GM12878 (cell line): ENCODE data around the gene ERG.

Source experiments
- BACH1 ChIP-seq: fragments of 450-650 bp; IDR thresholded peaks from 2 replicates; pipeline ENCODE4 v1.6.1; 2017; ENCODE audit warnings: mild to moderate bottlenecking, borderline replicate concordance
- BCLAF1 ChIP-seq: fragments of 450-650 bp; IDR thresholded peaks from 2 replicates; pipeline ENCODE4 v1.6.1; 2017; ENCODE audit warnings: antibody characterized with exemption, mild to moderate bottlenecking, moderate library complexity
- CTCF ChIP-seq, 3 experiments: IDR thresholded peaks in 2 of 3; conservative IDR thresholded peaks in 1 of 3; 2 replicates each; pipeline ENCODE4 v1.5.1; 2011; ENCODE audit warnings: low read depth in 3 of 3, low read length in 3 of 3, mild to moderate bottlenecking in 3 of 3, control low read depth in 2 of 3, moderate library complexity in 2 of 3, inconsistent platforms in 1 of 3, mixed read lengths in 1 of 3; ENCODE audit not compliant: control insufficient read depth in 2 of 3, insufficient read depth in 1 of 3; ENCODE audit errors: extremely low read depth in 1 of 3
- POLR2A ChIP-seq: IDR thresholded peaks from 2 replicates; pipeline ENCODE4 v1.6.1; 2011; ENCODE audit warnings: low read depth, mild to moderate bottlenecking, low read length
- TCF12 ChIP-seq: IDR thresholded peaks from 2 replicates; pipeline ENCODE4 v1.6.1; 2011; ENCODE audit warnings: low read depth, mild to moderate bottlenecking, low read length

DNA sequence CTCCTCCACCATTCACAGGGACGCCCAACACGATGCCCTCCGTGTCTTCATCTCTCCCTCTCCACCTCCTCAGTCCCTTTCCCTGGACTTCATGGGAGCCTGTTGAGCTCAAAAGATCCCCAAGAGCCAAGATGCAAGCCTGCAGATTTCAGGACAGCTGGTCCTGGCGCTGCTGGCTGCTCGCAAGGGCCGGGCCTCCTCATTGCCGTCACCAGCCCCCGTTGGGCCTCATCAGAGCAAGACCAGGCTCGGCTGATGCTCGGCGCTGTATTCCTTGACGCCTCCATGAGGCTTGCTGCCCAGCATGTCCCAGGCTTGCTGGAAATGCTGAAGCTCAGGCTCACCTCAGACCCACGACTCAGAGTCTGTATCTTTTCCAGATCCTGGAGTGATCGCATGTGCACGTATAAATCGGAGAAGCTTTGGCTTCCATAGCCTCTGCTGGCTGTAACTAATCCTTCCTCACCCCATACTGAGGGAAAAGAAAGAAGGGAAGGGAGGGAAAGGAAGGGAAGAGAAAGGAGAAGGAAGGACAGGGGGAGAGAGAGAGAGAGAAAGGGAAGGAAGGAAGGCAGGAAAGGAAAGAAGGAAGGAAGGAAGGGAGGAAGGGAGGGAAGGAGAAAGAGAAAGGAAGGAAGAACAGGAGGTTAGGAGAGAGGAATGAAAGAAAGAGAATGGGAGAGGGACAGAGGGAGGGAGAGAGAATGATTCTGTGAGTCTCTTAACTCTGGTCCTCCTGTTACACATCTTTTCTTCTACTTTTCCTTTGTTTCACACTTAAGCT lies 146.9 kb downstream of the ERG start:
- TF ChIP-seq CTCF (IDR thresholded peaks at IDR 0.05 in 2 of 3, conservative IDR thresholded peaks at IDR 0.05 in 1 of 3; ENCODE audit: control insufficient read depth in 2 of 3, extremely low read depth in 1 of 3, insufficient read depth in 1 of 3, low read depth in 3 of 3, low read length in 3 of 3) (no peak), POLR2A (no peak), TCF12 (no peak), BACH1 (no peak), BCLAF1 (no peak)
